ENCODE data around the gene VOPP1. TPM values are rescaled to one million over a fixed set of nuclear protein-coding genes. Genes with fewer than 3 reads are reported as not detected.

Gene VOPP1
- total and polyA plus RNA-seq, 10 of the 15 experiments (the other 5 are each of a cell fraction or from before 2014, with no cell fraction given) = 32.8 to 206 (median 129) TPM

- TF ChIP-seq EP300 (IDR thresholded peaks at IDR 0.05; ENCODE audit: borderline replicate concordance in 1 of 2, control insufficient read depth in 1 of 2, low read depth in 2 of 2, low read length in 2 of 2) (no peak), USF1 (IDR thresholded peaks at IDR 0.05; ENCODE audit: borderline replicate concordance, extremely low read length, insufficient read depth, low read depth, low read length) (no peak), POLR2AphosphoS5 (IDR thresholded peaks at IDR 0.05; ENCODE audit: low read length) (no peak), RELB (IDR thresholded peaks at IDR 0.05; ENCODE audit: low read depth) (no peak), BHLHE40 (IDR thresholded peaks at IDR 0.05; ENCODE audit: borderline replicate concordance in 1 of 2, low read depth in 2 of 2, low read length in 1 of 2) (no peak), HSF1 (IDR thresholded peaks at IDR 0.05; ENCODE audit: low read depth, low read length) (no peak)
- TF ChIP-seq, protein P1, sequence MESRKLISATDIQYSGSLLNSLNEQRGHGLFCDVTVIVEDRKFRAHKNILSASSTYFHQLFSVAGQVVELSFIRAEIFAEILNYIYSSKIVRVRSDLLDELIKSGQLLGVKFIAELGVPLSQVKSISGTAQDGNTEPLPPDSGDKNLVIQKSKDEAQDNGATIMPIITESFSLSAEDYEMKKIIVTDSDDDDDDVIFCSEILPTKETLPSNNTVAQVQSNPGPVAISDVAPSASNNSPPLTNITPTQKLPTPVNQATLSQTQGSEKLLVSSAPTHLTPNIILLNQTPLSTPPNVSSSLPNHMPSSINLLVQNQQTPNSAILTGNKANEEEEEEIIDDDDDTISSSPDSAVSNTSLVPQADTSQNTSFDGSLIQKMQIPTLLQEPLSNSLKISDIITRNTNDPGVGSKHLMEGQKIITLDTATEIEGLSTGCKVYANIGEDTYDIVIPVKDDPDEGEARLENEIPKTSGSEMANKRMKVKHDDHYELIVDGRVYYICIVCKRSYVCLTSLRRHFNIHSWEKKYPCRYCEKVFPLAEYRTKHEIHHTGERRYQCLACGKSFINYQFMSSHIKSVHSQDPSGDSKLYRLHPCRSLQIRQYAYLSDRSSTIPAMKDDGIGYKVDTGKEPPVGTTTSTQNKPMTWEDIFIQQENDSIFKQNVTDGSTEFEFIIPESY (IDR thresholded peaks at IDR 0.05) = no peak
These were observed 127.5 kb downstream of the VOPP1 start (continued) for GRCh38 chr7:55444786-55445185.
